ENCODE results near the gene BBS9.

The BBS9 gene

GRCh38 chr7:33536398-33537103 lies 407.2 kb downstream of the BBS9 start:
- no peak for DNase-seq (ENCODE audit: low read depth in 2 of 3, low spot score in 2 of 3)

- no peak for DNase-seq (ENCODE audit: low read depth in 2 of 3, low spot score in 2 of 3)
Observed at GRCh38 chr7:33537104-33537477, 407.7 kb downstream of the BBS9 start.

DNA sequence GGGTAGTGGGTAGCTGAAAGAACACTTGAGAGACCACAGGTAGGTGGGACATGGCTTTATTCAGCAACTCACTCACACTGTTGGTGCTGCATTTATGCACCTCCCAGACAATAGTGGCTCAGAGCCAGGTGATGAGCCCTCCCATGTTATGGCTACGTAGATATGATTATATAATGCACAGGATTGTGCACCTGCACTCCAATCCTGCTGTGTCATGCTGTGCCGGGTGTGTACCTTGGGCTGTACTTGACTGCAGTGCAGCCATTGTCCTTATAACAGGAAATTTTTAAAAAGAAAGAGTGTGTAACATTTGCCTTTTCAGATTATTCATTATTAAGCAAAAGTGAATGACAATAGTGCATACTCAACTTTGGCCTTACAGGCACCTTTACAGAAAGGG lies 409.8 kb downstream of the BBS9 start:
- no peak for DNase-seq (ENCODE audit: low read depth in 2 of 3, low spot score in 2 of 3)

DNA sequence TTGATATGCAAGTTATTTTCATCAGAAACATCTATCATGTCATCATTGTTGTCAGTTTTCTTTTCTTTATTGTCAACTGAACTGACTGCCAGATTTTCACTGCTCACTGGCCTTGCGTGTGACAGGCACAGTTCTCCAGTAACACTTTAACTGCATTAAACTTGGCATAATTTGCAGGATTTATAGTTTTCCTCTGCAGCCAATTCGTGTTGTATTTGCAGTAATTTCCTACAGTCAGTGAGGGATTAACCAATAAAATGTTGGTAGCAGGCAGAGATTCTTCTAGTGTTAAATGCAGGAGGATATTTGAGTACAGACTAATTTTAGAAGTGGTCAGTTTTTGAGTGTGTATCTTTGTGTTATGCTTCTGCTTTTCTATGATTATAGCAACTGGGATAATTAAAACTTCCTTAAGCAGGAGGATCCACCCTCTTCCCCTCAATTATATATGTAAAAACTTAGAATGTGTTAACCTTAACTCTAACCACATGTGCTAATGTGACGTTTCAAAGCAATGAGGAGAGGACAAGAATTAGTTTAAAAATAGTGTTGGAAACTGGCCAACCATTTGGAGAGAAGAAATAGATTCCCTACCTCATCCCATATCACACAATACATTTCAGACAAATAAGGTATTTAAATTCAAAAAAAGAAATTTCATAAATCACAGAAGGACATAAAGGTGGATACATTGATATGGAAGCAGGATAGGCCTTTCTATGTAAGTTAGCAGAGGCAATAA lies 410.5 kb downstream of the BBS9 start:
- no peak for DNase-seq (ENCODE audit: low read depth in 2 of 3, low spot score in 2 of 3)

GRCh38 chr7:33547880-33548279 lies 418.5 kb downstream of the BBS9 start:
- no peak for DNase-seq (ENCODE audit: low read depth in 2 of 3, low spot score in 2 of 3)

DNA sequence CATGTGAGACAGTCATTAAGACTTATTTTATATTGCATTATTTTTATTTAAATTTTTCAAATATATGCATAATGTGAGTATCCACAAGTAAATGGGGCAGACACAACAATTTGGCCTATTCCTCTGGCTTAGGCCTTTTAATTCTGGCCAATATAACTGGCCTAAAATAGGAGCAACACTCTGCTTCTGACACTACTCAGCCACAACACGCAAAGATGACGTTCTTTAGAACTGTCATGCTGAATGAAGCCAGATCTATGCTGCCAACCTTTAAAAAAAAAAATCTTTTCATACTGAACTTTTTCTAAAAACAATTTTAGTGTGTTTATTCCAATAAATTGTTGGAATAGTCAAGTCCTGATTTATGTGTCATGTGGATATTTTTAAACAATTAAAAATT lies 421.0 kb downstream of the BBS9 start:
- DNase-seq (ENCODE audit: low read depth in 2 of 3, low spot score in 2 of 3): no peak

GRCh38 chr7:33550979-33551378 lies 421.6 kb downstream of the BBS9 start:
- no peak for DNase-seq (ENCODE audit: low read depth in 2 of 3, low spot score in 2 of 3)

DNA sequence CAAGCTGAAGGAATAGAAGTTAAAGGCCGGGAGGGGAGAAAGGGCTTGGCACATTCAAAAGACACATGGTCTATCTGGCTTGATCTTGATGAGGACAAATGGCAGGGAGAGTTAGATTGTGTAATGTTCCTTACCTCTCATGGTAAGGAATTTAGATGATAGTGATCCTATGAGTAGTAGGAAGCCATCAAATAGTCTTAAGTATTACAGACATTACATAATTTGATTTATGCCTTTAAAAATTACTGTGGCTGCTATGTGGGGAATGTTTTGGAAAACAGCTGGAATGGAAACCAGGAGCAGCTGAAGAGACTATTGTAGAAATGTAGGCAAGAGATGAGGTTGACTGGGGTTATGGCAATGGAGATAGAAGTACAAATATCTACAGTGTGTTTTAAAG lies 424.7 kb downstream of the BBS9 start:
- DNase-seq (ENCODE audit: low read depth in 2 of 3, low spot score in 2 of 3): no peak

- DNase-seq (ENCODE audit: low read depth in 2 of 3, low spot score in 2 of 3): no peak
Observed at GRCh38 chr7:33554576-33554975, 425.2 kb downstream of the BBS9 start.

GRCh38 chr7:33556472-33556871 lies 427.1 kb downstream of the BBS9 start:
- DNase-seq (ENCODE audit: low read depth in 2 of 3, low spot score in 2 of 3): no peak

GRCh38 chr7:33558549-33559323 lies 429.4 kb downstream of the BBS9 start:
- DNase-seq (ENCODE audit: low read depth in 2 of 3, low spot score in 2 of 3): no peak

DNA sequence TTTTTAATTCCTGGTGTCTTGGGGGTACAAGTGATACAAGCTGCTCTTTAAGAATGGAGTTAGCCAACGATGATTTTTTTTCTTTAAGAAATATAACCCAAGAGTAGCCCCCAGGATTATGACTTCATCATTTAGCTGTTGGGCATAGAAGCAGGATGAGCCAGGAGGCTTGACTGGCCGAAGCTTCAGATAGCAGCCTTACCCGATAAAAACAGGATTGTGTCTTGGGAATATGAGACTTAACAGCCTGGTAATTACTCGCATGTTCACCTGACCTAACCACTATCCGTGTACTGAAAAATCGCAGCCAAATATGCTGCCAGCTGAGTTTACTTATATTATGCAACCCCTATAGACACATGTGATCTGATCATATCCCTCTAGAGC lies 430.0 kb downstream of the BBS9 start:
- no peak for DNase-seq (ENCODE audit: low read depth in 2 of 3, low spot score in 2 of 3)

GRCh38 chr7:33562996-33563395 lies 433.6 kb downstream of the BBS9 start:
- DNase-seq (ENCODE audit: low read depth in 2 of 3, low spot score in 2 of 3): no peak

DNA sequence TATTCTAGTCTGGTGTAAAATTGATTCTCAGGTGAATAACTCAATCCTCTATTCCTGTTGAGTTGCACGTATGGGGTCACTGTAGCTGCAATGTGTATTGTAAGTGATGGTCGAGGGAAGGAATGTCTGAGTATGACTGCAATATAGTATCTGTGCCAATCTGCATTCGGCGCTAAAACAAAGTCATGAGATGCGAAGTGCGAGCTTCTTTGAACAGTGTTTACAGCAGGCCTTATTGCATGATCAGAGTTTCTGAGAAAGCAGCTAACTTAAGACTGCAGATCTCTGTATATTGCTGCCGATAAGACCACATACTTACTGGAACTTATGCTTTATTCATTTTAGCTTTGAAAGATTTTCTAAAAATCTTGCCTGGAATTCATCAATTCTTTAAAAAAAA lies 434.3 kb downstream of the BBS9 start:
- DNase-seq (ENCODE audit: low read depth in 2 of 3, low spot score in 2 of 3): no peak

- no peak for DNase-seq (ENCODE audit: low read depth in 2 of 3, low spot score in 2 of 3)
Observed at GRCh38 chr7:33578166-33578565, 448.8 kb downstream of the BBS9 start.

GRCh38 chr7:33578881-33579672 lies 449.7 kb downstream of the BBS9 start:
- no peak for DNase-seq (ENCODE audit: low read depth in 2 of 3, low spot score in 2 of 3)

- no peak for DNase-seq (ENCODE audit: low read depth in 2 of 3, low spot score in 2 of 3)
Observed at GRCh38 chr7:33579673-33579960, 450.3 kb downstream of the BBS9 start.

GRCh38 chr7:33581236-33581635 lies 451.9 kb downstream of the BBS9 start:
- no peak for DNase-seq (ENCODE audit: low read depth in 2 of 3, low spot score in 2 of 3)

GRCh38 chr7:33582104-33582503 lies 452.7 kb downstream of the BBS9 start:
- no peak for DNase-seq (ENCODE audit: low read depth in 2 of 3, low spot score in 2 of 3)

- DNase-seq (ENCODE audit: low read depth in 2 of 3, low spot score in 2 of 3): no peak
Observed at GRCh38 chr7:33582533-33582932, 453.2 kb downstream of the BBS9 start.

DNA sequence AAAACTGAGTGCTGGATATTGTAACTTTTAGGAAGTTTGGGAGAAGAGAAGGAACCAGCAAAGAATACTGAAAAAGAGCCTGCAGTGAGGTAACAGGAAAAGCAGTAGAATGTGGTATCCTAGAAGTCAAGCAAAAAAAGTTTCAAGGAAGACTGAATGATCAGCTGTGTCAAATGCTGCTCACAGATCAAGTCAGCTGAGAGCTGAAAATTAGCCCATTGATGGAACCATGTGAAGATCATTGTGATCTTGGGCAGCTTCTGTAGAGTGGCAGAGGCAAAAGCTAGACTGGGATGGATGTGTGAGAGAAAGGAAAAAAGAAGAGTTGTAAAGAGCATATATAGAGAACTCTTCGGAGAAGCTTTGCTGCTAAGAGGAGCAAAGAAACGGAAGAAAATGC lies 460.5 kb downstream of the BBS9 start:
- DNase-seq (ENCODE audit: low read depth in 2 of 3, low spot score in 2 of 3): no peak

DNA sequence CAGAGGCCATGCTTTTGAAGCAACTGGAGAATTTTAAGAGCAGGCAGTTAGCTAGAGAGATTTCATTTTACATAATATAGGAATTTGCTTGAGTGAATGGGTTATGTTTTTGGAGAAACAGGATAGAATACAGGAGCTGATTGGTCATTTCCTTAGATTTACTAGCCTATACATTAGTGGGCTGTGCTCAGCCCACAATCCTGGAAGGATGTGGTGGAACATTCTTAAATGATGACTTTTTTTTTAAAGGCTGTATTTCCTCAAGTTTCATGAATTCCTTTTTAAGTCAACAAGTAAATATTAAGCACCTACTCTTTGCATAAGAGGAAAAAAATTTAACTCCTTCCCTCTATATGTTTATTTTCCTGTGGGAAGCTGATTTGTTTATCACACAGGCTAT lies 461.6 kb downstream of the BBS9 start:
- no peak for DNase-seq (ENCODE audit: low read depth in 2 of 3, low spot score in 2 of 3)

Data from activated CD8-positive, alpha-beta memory T cell treated with anti-CD3 and anti-CD28 coated beads for 48 hours (primary cell).